IMR-90 (cell line): ENCODE data around the gene OR8B3. TPM values are rescaled to one million over a fixed set of nuclear protein-coding genes. Genes with fewer than 3 reads are reported as not detected.

ENCODE experiments used
- ATAC-seq: fragments of 200-7000 bp; cut with Tn5 transposase; 2 replicates; pipeline ENCODE4 v1.9.1; 2020; ENCODE audit warnings: low read depth, mild to moderate bottlenecking, moderate library complexity
- BruUV-seq: library from RNA; stranded (reverse); fragments of 400-500 nt; replicated peaks from 2 replicates; lab custom pipeline; 2021; lab: Mats Ljungman, UMichigan
- CTCF ChIA-PET: fragments of 300-600 bp; formaldehyde crosslinking; extraction: SDS; loops from one replicate; lab custom pipeline; 2021; ENCODE audit warnings: antibody characterized with exemption; lab: Yijun Ruan, JAX
- POLR2A ChIA-PET: fragments of 300-600 bp; sonication (Branson Sonifier 250); formaldehyde crosslinking; loops from one replicate; lab custom pipeline; 2022; ENCODE audit warnings: antibody characterized with exemption; ENCODE audit not compliant: unreplicated experiment; lab: Charles Lee
- DNase-seq: peaks from one replicate; pipeline ENCODE4 v3.0.0; 2013
- H2AFZ ChIP-seq: replicated peaks from 2 replicates; pipeline ENCODE3; 2013; ENCODE audit warnings: low read length, mild to moderate bottlenecking; ENCODE audit not compliant: poor library complexity
- H2AK5ac ChIP-seq: 2 replicates; pipeline ENCODE4 v1.6.1; 2013; ENCODE audit warnings: low read depth, low read length, inconsistent platforms
- H2AK9ac ChIP-seq: replicated peaks from 2 replicates; pipeline ENCODE3; 2013; ENCODE audit warnings: mild to moderate bottlenecking, low read depth, low read length, moderate library complexity; ENCODE audit not compliant: poor library complexity
- H2BK120ac ChIP-seq: 2 replicates; pipeline ENCODE4 v1.6.1; 2013; ENCODE audit warnings: low read depth, low read length, inconsistent platforms
- H2BK15ac ChIP-seq: 3 replicates; pipeline ENCODE4 v1.6.1; 2013; ENCODE audit warnings: low read depth, low read length, inconsistent platforms
- H2BK20ac ChIP-seq: 2 replicates; pipeline ENCODE4 v1.6.1; 2013; ENCODE audit warnings: low read depth, mild to moderate bottlenecking, inconsistent platforms, low read length, moderate library complexity
- H2BK5ac ChIP-seq: 2 replicates; pipeline ENCODE4 v1.6.1; 2013; ENCODE audit warnings: mild to moderate bottlenecking, low read depth, low read length, inconsistent platforms; ENCODE audit not compliant: poor library complexity, severe bottlenecking
- H3K14ac ChIP-seq: replicated peaks from 2 replicates; pipeline ENCODE4 v1.6.1; 2013; ENCODE audit warnings: low read depth, low read length, inconsistent platforms
- H3K18ac ChIP-seq: 2 replicates; pipeline ENCODE4 v1.6.1; 2013; ENCODE audit warnings: low read depth, low read length, control low read depth
- H3K23ac ChIP-seq: 2 replicates; pipeline ENCODE4 v1.6.1; 2013; ENCODE audit warnings: low read depth, low read length, inconsistent platforms
- H3K27ac ChIP-seq: 2 replicates; pipeline ENCODE4 v1.5.1; 2013; ENCODE audit warnings: mild to moderate bottlenecking, control low read depth, low read length; ENCODE audit not compliant: insufficient read depth
- H3K27me3 ChIP-seq: 2 replicates; pipeline ENCODE4 v1.6.1; 2013; ENCODE audit warnings: low read length; ENCODE audit not compliant: control insufficient read depth, insufficient read depth
- H3K36me3 ChIP-seq: 2 replicates; pipeline ENCODE4 v1.6.1; 2013; ENCODE audit warnings: low read length, mixed read lengths; ENCODE audit not compliant: control insufficient read depth, insufficient read depth
- H3K4ac ChIP-seq: 2 replicates; pipeline ENCODE4 v1.6.1; 2013; ENCODE audit warnings: low read depth, low read length, inconsistent platforms
- H3K4me1 ChIP-seq: 2 replicates; pipeline ENCODE4 v1.6.1; 2013; ENCODE audit warnings: low read length, mixed read lengths; ENCODE audit not compliant: control insufficient read depth, insufficient read depth
- H3K4me2 ChIP-seq: 2 replicates; pipeline ENCODE4 v1.6.1; 2013; ENCODE audit warnings: low read depth, mild to moderate bottlenecking, control low read depth, low read length, moderate library complexity
- H3K4me3 ChIP-seq: 2 replicates; pipeline ENCODE4 v1.5.1; 2013; ENCODE audit warnings: low read depth, mild to moderate bottlenecking, control low read depth, low read length, moderate library complexity; ENCODE audit not compliant: insufficient read depth
- H3K56ac ChIP-seq: 2 replicates; pipeline ENCODE4 v1.6.1; 2013; ENCODE audit warnings: low read length, inconsistent platforms; ENCODE audit not compliant: insufficient read depth; ENCODE audit errors: extremely low read depth
- H3K79me1 ChIP-seq, 2 experiments: 2 replicates each; pipeline ENCODE4 v1.6.1; 2013; ENCODE audit warnings: low read length in 2 of 2, inconsistent platforms in 1 of 2, low read depth in 1 of 2
- H3K9ac ChIP-seq: 2 replicates; pipeline ENCODE4 v1.6.1; 2013; ENCODE audit warnings: low read depth, low read length, control low read depth
- H3K9me1 ChIP-seq: 2 replicates; pipeline ENCODE4 v1.6.1; 2013; ENCODE audit warnings: low read length, inconsistent platforms; ENCODE audit not compliant: insufficient read depth
- H3K9me3 ChIP-seq: 2 replicates; pipeline ENCODE4 v1.6.1; 2013; ENCODE audit warnings: low read length; ENCODE audit not compliant: control insufficient read depth, insufficient read depth
- H4K20me1 ChIP-seq: 2 replicates; pipeline ENCODE4 v1.6.1; 2013; ENCODE audit warnings: low read length, inconsistent platforms; ENCODE audit not compliant: insufficient read depth
- H4K5ac ChIP-seq: 2 replicates; pipeline ENCODE4 v1.6.1; 2013; ENCODE audit warnings: mild to moderate bottlenecking, low read depth, low read length, control low read depth
- H4K8ac ChIP-seq, 2 experiments: 2 replicates each; pipeline ENCODE4 v1.6.1; 2013; ENCODE audit warnings: low read depth in 2 of 2, low read length in 2 of 2, control low read depth in 1 of 2, inconsistent platforms in 1 of 2
- H4K91ac ChIP-seq: 2 replicates; pipeline ENCODE4 v1.6.1; 2013; ENCODE audit warnings: low read depth, low read length, inconsistent platforms; ENCODE audit not compliant: insufficient read depth
- BHLHE40 ChIP-seq: fragments of 150-350 bp; IDR thresholded peaks from 2 replicates; pipeline ENCODE4 v1.6.1; 2016; ENCODE audit warnings: mild to moderate bottlenecking, low read depth, low read length
- CEBPB ChIP-seq: IDR thresholded peaks from 2 replicates; pipeline ENCODE4 v1.6.1; 2012; ENCODE audit warnings: low read depth, low read length, improper control_type of control experiment
- CHD1 ChIP-seq: IDR thresholded peaks from 2 replicates; pipeline ENCODE4 v1.6.1; 2012; ENCODE audit warnings: low read depth, low read length, improper control_type of control experiment
- FOS ChIP-seq: fragments of 150-350 bp; IDR thresholded peaks from 2 replicates; pipeline ENCODE4 v1.6.1; 2016; ENCODE audit warnings: low read depth, low read length
- MAFK ChIP-seq: IDR thresholded peaks from 2 replicates; pipeline ENCODE4 v1.6.1; 2012; ENCODE audit warnings: low read depth, low read length, improper control_type of control experiment
- MAZ ChIP-seq: IDR thresholded peaks from 2 replicates; pipeline ENCODE4 v1.6.1; 2012; ENCODE audit warnings: low read depth, mild to moderate bottlenecking, low read length, improper control_type of control experiment, moderate library complexity, borderline replicate concordance
- MXI1 ChIP-seq: IDR thresholded peaks from 2 replicates; pipeline ENCODE4 v1.6.1; 2012; ENCODE audit warnings: low read depth, mild to moderate bottlenecking, low read length, moderate library complexity, borderline replicate concordance
- NFE2L2 ChIP-seq: fragments of 150-350 bp; IDR thresholded peaks from 2 replicates; pipeline ENCODE4 v1.6.1; 2016; ENCODE audit warnings: low read depth, mild to moderate bottlenecking, low read length
- POLR2A ChIP-seq: IDR thresholded peaks from 2 replicates; pipeline ENCODE4 v1.6.1; 2012; ENCODE audit warnings: mild to moderate bottlenecking, low read depth, low read length
- RAD21 ChIP-seq: IDR thresholded peaks from 2 replicates; pipeline ENCODE4 v1.6.1; 2012; ENCODE audit warnings: low read length, improper control_type of control experiment
- RCOR1 ChIP-seq: IDR thresholded peaks from 2 replicates; pipeline ENCODE4 v1.6.1; 2012; ENCODE audit warnings: mild to moderate bottlenecking, low read length, improper control_type of control experiment; ENCODE audit not compliant: insufficient replicate concordance
- RFX5 ChIP-seq: IDR thresholded peaks from 2 replicates; pipeline ENCODE4 v1.8.0; 2012; ENCODE audit warnings: low read depth, mild to moderate bottlenecking, low read length, moderate library complexity
- SMC3 ChIP-seq: fragments of 150-350 bp; IDR thresholded peaks from 2 replicates; pipeline ENCODE4 v1.6.1; 2016; ENCODE audit warnings: low read depth, mild to moderate bottlenecking, antibody characterized with exemption, low read length, moderate library complexity
- WGBS, 2 experiments: methylation state at CpG; one replicate each; pipeline versions ENCODE4 v1.1.5 to v1.1.7; 2013; ENCODE audit warnings: missing lambda C conversion rate in 2 of 2; ENCODE audit not compliant: insufficient read length in 1 of 2; ENCODE audit errors: extremely low coverage in 2 of 2; 5-methylcytosine and 5-hydroxymethylcytosine counted together
- dilution Hi-C: fragments of 300-500 bp; cut with HindIII; formaldehyde crosslinking; loops from one replicate; pipeline ENCODE4 v1.14.3; 2018; ENCODE audit warnings: low sequenced_read_pairs; ENCODE audit not compliant: unreplicated experiment
- in situ Hi-C: fragments of 300-500 bp; cut with MboI; formaldehyde crosslinking; loops from 3 replicates; pipeline ENCODE4 v1.14.3; 2019; ENCODE audit warnings: low sequenced_read_pairs, inconsistent platforms, mixed read lengths
- intact Hi-C: fragments of 100-400 bp; cut with micrococcal nuclease; formaldehyde crosslinking; loops from 2 replicates; pipeline ENCODE4 v1.10.0; 2022
- polyA plus RNA-seq, 3 experiments: library from polyadenylated mRNA; depleted of rRNA; stranded (reverse); fragments of >200 nt; gene quantifications; 2 replicates each; pipeline ENCODE4 v1.2.3, GENCODE V29; 2012; ENCODE audit warnings: low replicate concordance in 1 of 3
- total RNA-seq: library from RNA; depleted of rRNA; stranded (reverse); fragments of >200 nt; gene quantifications from 2 replicates; pipeline ENCODE4 v1.2.3, GENCODE V29; 2012
- TF ChIP-seq, protein P1 (sequence below): fragments of 150-350 bp; IDR thresholded peaks from 2 replicates; pipeline ENCODE4 v1.6.1; 2016; ENCODE audit warnings: low read depth, mild to moderate bottlenecking, low read length, moderate library complexity, borderline replicate concordance
- TF ChIP-seq, protein P2 (sequence below): fragments of 150-350 bp; IDR thresholded peaks from 2 replicates; pipeline ENCODE4 v1.6.1; 2017; ENCODE audit warnings: mild to moderate bottlenecking, antibody characterized with exemption, low read length, low read depth
- TF ChIP-seq, protein P3 (sequence below): conservative IDR thresholded peaks from 2 replicates; pipeline ENCODE4 v1.5.1; 2012; ENCODE audit warnings: mild to moderate bottlenecking, low read depth, low read length, improper control_type of control experiment

Gene OR8B3
- total and polyA plus RNA-seq, 2 of the 4 experiments (the other 2 are of a cell fraction), result not detected

DNA sequence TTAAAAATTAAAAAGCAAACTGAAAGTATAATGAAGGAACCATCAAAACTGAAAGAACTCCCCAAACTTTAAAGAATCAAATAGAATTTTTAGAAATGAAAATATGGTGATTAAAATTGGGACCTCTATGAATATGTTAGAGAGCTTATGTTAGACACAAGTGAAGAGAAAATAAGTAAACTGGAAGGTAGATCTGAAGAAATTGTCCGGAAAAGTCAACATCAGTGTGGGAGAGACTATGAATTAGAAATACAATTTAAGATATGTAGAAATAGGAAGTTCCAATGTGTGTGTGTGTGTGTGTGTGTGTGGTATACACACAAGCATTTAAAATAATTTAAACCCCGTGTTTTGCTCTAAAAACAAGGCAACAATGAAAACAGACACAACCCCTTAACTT, 30.8 kb upstream of the OR8B3 start:
- DNase-seq (no peak), ATAC-seq (no peak)
- Histone ChIP-seq H3K14ac (no peak overlapping the region), H4K8ac (no peak overlapping the region), H3K79me1 (no peaks in the 10 kb centered on the region), H2AK5ac (no peak overlapping the region), H3K27me3 (peaks cover 2% of the 10 kb centered on the region; the same call in 1 of the 2 replicates), H3K9me3 (no peaks in the 10 kb centered on the region), H2BK5ac (no peak overlapping the region), H2BK20ac (no peak overlapping the region), H4K91ac (no peak overlapping the region), H4K5ac (no peak overlapping the region), H2BK120ac (no peak overlapping the region), H3K18ac (no peak overlapping the region), H3K56ac (no peak overlapping the region), H3K4me1 (no peaks in the 10 kb centered on the region), H2AFZ (no peak overlapping the region), H3K23ac (no peak overlapping the region), H4K20me1 (no peaks in the 10 kb centered on the region), H3K36me3 (no peaks in the 10 kb centered on the region), H3K4me2 (no peak overlapping the region), H3K4me3 (no peak overlapping the region), H3K9ac (no peak overlapping the region), H3K27ac (no peak overlapping the region), H2AK9ac (no peak overlapping the region), H3K4ac (no peak overlapping the region), H3K9me1 (no peaks in the 10 kb centered on the region), H2BK15ac (no peak overlapping the region)
- CTCF ChIA-PET, result no interaction called here
- no TSS peak for BruUV-seq
- dilution Hi-C loops, result no loop called here
- TF ChIP-seq RCOR1 (no peak), BHLHE40 (no peak), MAFK (no peak), CEBPB (no peak), MAZ (no peak), CHD1 (no peak), RAD21 (no peak), POLR2A (no peak), MXI1 (no peak), SMC3 (no peak), NFE2L2 (no peak), RFX5 (no peak), FOS (no peak)
- TF ChIP-seq, protein P1, sequence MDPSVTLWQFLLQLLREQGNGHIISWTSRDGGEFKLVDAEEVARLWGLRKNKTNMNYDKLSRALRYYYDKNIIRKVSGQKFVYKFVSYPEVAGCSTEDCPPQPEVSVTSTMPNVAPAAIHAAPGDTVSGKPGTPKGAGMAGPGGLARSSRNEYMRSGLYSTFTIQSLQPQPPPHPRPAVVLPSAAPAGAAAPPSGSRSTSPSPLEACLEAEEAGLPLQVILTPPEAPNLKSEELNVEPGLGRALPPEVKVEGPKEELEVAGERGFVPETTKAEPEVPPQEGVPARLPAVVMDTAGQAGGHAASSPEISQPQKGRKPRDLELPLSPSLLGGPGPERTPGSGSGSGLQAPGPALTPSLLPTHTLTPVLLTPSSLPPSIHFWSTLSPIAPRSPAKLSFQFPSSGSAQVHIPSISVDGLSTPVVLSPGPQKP, result no peak
- TF ChIP-seq, protein P2, sequence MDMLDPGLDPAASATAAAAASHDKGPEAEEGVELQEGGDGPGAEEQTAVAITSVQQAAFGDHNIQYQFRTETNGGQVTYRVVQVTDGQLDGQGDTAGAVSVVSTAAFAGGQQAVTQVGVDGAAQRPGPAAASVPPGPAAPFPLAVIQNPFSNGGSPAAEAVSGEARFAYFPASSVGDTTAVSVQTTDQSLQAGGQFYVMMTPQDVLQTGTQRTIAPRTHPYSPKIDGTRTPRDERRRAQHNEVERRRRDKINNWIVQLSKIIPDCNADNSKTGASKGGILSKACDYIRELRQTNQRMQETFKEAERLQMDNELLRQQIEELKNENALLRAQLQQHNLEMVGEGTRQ, result no peak
- TF ChIP-seq, protein P3, sequence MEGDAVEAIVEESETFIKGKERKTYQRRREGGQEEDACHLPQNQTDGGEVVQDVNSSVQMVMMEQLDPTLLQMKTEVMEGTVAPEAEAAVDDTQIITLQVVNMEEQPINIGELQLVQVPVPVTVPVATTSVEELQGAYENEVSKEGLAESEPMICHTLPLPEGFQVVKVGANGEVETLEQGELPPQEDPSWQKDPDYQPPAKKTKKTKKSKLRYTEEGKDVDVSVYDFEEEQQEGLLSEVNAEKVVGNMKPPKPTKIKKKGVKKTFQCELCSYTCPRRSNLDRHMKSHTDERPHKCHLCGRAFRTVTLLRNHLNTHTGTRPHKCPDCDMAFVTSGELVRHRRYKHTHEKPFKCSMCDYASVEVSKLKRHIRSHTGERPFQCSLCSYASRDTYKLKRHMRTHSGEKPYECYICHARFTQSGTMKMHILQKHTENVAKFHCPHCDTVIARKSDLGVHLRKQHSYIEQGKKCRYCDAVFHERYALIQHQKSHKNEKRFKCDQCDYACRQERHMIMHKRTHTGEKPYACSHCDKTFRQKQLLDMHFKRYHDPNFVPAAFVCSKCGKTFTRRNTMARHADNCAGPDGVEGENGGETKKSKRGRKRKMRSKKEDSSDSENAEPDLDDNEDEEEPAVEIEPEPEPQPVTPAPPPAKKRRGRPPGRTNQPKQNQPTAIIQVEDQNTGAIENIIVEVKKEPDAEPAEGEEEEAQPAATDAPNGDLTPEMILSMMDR, result no peak
- intact Hi-C loops, result no loop called here
- in situ Hi-C loops, result no loop called here
- no CpG with 5 or more reads among the region's 2 CpGs for WGBS, 2 experiments
- POLR2A ChIA-PET, result no interaction called here
